Sigmoid colon (tissue), 3 donors: ENCODE data around the gene FCER1A.

Experiments
- CTCF ChIP-seq, 4 experiments: fragments of 450-650 bp in 3 of 4; fragments of 200-600 bp in 1 of 4; IDR thresholded peaks; one replicate each; pipeline ENCODE4 v1.5.1; 2016 to 2019; ENCODE audit warnings: antibody characterized with exemption in 4 of 4, mild to moderate bottlenecking in 3 of 4, moderate library complexity in 2 of 4
- POLR2A ChIP-seq, 2 donors: fragments of 450-650 bp; IDR thresholded peaks; one replicate each; pipeline ENCODE4 v1.6.1; 2016; ENCODE audit warnings: antibody characterized with exemption in 2 of 2, mild to moderate bottlenecking in 2 of 2, moderate library complexity in 2 of 2

GRCh38 chr1:159315381-159315780 lies 13.2 kb downstream of the FCER1A start:
- TF ChIP-seq CTCF (IDR thresholded peaks at IDR 0.05) (no peak), POLR2A (IDR thresholded peaks at IDR 0.05) (no peak)
